Measurements from ENCODE around the gene TDO2. TPM values are rescaled to one million over a fixed set of nuclear protein-coding genes. Genes with fewer than 3 reads are reported as not detected.

Gene TDO2
- polyA plus RNA-seq, 1 donor from 2014 or later, result 0.73 TPM

GRCh38 chr4:155960522-155960921 lies 57.0 kb downstream of the TDO2 start:
- TF ChIP-seq EZH2 (IDR thresholded peaks at IDR 0.05; ENCODE audit: borderline replicate concordance, insufficient read depth, low read length, poor library complexity, severe bottlenecking), result no peak
- TF ChIP-seq EP300 (conservative IDR thresholded peaks at IDR 0.05; ENCODE audit: poor library complexity, severe bottlenecking), result no peak
- no peak for TF ChIP-seq MXI1 (conservative IDR thresholded peaks at IDR 0.05; ENCODE audit: poor library complexity, severe bottlenecking)
- no peak for TF ChIP-seq SMC3 (conservative IDR thresholded peaks at IDR 0.05; ENCODE audit: poor library complexity)
- TF ChIP-seq REST (IDR thresholded peaks at IDR 0.05; ENCODE audit: borderline replicate concordance), result no peak
- no peak for TF ChIP-seq CTCF (IDR thresholded peaks at IDR 0.05; ENCODE audit: poor library complexity, severe bottlenecking)
- no peak for TF ChIP-seq RAD21 (conservative IDR thresholded peaks at IDR 0.05)
- no peak for TF ChIP-seq POLR2AphosphoS5 (IDR thresholded peaks at IDR 0.05)
- Histone ChIP-seq H3K9ac (ENCODE audit: low read length) (no peak overlapping the region), H3K27me3 (ENCODE audit: insufficient read depth, low read depth, low read length) (no peaks in the 10 kb centered on the region), H3K36me3 (ENCODE audit: insufficient read depth, low read length) (no peaks in the 10 kb centered on the region), H3K9me3 (ENCODE audit: low read length) (no peaks in the 10 kb centered on the region), H2AFZ (ENCODE audit: low read depth, low read length) (no peak overlapping the region), H3K27ac (ENCODE audit: low read length) (no peak overlapping the region), H3F3A (ENCODE audit: insufficient read depth, low read length, poor library complexity, severe bottlenecking) (peaks cover 14% of the 10 kb centered on the region), H3K79me2 (replicated peaks; ENCODE audit: insufficient read depth, low read length) (no peaks in the 10 kb centered on the region), H3K4me3 (ENCODE audit: low read length) (no peak overlapping the region), H3K9me2 (ENCODE audit: insufficient read depth, low read length) (no peaks in the 10 kb centered on the region), H3K4me2 (ENCODE audit: low read length) (no peak overlapping the region), H4K20me1 (ENCODE audit: insufficient read depth) (no peaks in the 10 kb centered on the region)

- Histone ChIP-seq H3K27me3 (ENCODE audit: insufficient read depth, low read depth, low read length) (no peaks in the 10 kb centered on the region), H4K20me1 (ENCODE audit: insufficient read depth) (no peaks in the 10 kb centered on the region), H3K9me2 (ENCODE audit: insufficient read depth, low read length) (no peaks in the 10 kb centered on the region), H3K9ac (ENCODE audit: low read length) (no peak overlapping the region), H3K4me2 (ENCODE audit: low read length) (no peak overlapping the region), H3K4me3 (ENCODE audit: low read length) (no peak overlapping the region), H2AFZ (ENCODE audit: low read depth, low read length) (no peak overlapping the region), H3K27ac (ENCODE audit: low read length) (peak overlapping the region; percentile 29), H3K36me3 (ENCODE audit: insufficient read depth, low read length) (no peaks in the 10 kb centered on the region), H3K79me2 (replicated peaks; ENCODE audit: insufficient read depth, low read length) (no peaks in the 10 kb centered on the region), H3F3A (ENCODE audit: insufficient read depth, low read length, poor library complexity, severe bottlenecking) (peaks cover 4% of the 10 kb centered on the region), H3K9me3 (ENCODE audit: low read length) (no peaks in the 10 kb centered on the region)
- TF ChIP-seq POLR2AphosphoS5 (IDR thresholded peaks at IDR 0.05) (no peak), MXI1 (conservative IDR thresholded peaks at IDR 0.05; ENCODE audit: poor library complexity, severe bottlenecking) (no peak), SMC3 (conservative IDR thresholded peaks at IDR 0.05; ENCODE audit: poor library complexity) (no peak), EP300 (conservative IDR thresholded peaks at IDR 0.05; ENCODE audit: poor library complexity, severe bottlenecking) (no peak), TAF1 (IDR thresholded peaks at IDR 0.05; ENCODE audit: low read depth) (no peak), CTCF (IDR thresholded peaks at IDR 0.05; ENCODE audit: poor library complexity, severe bottlenecking) (no peak), RAD21 (conservative IDR thresholded peaks at IDR 0.05) (no peak), REST (IDR thresholded peaks at IDR 0.05; ENCODE audit: borderline replicate concordance) (no peak), EZH2 (IDR thresholded peaks at IDR 0.05; ENCODE audit: borderline replicate concordance, insufficient read depth, low read length, poor library complexity, severe bottlenecking) (no peak)
Observed at GRCh38 chr4:155961575-155961974, 58.1 kb downstream of the TDO2 start.

Measured in neural cell (in vitro differentiated cells).